DMS53 treated with DMSO at 0.1 percent for 48 hours (cell line): Measurements from ENCODE around the gene PSMG4.

Experiments
- DNase-seq: peaks from one replicate; lab custom pipeline; 2025; ENCODE audit not compliant: unreplicated experiment; lab: John Stamatoyannopoulos, UW

The PSMG4 gene, protein sequence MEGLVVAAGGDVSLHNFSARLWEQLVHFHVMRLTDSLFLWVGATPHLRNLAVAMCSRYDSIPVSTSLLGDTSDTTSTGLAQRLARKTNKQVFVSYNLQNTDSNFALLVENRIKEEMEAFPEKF

DNA sequence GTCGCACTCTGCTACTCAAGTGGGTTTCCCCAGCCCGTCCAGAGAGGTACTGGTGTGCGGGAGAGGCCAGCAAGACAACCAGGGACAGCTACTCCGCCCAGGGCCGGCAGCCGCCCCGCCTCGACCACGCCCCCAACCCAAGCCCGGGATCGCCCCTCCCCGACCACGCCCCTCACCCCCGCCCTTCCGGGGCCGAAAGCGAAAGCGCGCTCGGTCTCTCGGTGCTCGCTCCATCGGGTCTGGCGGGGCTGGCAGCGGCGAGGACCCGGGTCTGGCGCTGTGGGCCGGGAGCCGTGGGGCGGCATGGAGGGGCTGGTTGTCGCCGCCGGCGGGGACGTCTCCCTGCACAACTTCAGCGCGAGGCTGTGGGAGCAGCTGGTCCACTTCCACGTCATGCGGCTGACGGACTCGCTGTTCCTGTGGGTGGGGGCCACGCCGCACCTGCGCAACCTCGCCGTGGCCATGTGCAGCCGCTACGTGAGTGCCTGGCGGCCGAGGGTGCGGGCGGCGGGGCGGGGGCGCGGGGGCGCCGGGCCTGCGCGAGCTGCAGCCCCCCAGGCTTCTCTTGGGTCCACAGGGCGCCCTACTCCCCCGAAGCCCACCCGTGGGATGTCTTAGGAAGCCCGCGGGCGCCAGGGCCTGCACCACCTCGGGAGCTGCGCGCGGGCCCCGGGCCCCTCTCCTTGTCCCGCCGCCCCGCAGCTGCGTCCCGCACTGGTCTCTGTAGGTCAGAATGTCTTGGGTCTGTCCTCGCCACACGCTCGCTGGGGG is at the start of gene PSMG4:
Gene PSMG4 (plus strand): TSS at position 228 of the 771 bp plus-strand sequence. CDS start 76 bp downstream, at position 304.
- DNase-seq = peak; percentile 59

DNA sequence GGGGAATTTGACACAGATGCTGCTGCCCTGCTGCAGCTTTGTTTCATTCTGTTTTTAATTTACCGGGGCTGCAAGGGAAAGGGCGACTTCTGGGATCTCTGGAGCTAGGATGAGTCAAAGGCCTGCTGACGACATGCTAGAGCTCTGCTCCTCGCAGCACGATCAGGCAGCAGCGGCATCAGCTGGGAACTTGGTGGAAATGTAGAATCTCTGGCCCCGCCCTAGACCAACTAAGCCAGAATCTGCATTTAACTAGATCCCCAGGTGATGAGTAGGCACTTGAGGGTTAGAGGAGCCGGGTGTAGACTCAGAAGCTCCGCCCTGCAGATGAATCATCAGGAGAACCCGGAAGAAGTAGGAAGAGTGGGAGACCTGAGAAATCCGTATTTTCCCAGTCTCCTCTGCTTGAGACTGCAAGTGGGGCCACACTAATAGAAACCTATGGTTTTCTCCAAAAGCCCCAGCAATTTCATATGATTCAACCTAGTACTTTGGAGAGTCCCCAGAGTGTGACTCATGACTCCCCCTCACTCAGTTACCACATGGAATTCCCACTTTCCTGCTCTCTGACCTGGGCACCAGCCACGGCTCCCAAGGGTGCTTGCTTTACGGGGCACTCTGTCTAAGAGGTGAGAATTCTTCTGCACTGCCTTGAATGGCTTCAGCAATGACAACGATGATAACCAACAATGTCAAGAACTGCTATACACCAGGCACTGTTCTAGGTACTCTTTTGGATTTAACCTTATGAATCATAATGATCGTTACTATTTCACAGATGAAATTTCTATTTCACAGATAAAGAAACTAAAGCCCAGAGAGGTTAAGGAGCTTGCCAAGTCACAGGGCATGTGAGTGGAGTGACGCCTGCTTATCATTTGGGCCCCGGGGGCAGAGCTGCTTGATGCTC is 49.4 kb upstream of the PSMG4 start:
- peak; percentile 97 for DNase-seq

DNA sequence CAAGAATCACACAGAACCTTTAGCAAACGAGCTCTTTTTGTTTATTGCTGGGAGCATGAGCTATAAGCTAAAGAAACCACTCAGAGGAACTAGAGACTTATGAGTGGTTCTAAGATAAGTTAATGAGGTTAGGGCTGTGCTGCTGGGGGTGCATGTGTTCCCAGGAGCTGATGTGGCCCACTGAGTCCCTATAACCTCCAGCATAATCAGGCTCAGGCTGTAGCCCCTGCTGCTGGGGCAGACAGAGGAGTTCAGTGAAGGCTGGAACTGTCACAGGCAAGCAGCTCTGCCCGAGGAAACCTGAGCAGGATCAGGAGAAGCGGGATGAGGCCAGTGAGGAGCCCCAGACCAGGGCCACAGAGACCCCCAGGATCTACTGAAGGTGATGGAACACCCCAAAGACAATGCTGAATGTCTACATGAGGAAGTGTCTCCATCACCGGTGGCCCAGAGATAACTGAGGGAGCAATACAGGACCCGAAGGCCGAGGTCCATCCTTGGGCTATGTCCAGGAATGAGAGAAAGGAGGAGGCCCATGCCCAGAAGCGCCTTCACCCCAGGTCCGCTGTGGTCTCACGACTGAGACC is 48.6 kb upstream of the PSMG4 start:
- DNase-seq = no peak

DNA sequence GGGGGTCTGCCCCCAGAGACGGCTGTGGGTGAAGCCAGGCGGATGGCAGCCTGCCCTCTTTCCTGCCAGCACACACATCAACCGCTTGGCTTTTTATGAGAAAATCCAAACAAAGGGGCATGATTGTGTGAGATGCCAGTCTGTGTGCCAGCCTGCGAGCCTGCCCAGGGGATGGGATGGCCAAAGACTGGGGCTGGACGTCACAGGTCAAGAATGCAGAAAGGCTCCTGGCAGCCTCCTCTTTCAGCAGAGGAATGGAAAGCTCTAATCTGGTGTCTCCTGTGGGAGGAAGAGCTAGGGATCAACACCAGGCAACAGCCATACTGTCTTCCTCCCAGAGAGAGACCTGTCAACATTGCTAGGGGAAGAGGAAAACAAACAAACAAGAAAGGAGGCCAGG is 47.1 kb upstream of the PSMG4 start:
- DNase-seq = no peak

DNA sequence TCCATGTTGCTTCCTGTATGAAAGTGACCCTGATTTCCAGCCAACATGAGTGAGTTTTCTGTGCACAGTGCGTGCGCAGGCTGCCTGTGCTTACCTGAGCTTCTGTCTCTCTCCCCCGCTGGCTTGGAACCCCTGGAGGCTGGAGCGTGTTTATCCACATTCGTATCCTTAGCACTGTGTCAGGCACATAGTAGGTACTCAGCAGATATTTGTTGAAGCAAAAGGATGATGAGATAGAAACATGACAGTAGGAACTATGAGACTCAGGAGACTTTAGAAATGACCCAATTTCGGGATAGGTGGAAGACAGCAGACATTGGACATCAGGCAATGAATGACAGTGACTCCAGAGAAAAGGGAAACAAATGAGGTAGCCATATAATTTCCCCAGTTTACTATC is 46.5 kb upstream of the PSMG4 start:
- no peak for DNase-seq

DNA sequence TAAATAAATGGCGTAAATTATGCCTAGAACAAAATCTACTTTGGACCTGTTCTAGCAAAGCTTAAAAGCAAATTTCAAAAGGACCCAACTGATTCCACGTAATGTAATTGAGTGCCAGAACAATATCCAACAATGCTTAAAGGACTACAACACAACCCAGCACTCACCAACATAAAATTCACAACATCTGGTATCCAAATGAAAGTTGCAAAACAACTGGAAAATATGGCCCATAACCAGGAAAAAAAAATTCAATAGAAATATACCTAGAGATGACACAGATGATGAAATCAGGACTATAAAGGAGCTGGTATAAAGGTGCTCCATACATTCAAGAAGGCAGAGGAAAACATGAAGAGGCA is 45.4 kb upstream of the PSMG4 start:
- no peak for DNase-seq

DNA sequence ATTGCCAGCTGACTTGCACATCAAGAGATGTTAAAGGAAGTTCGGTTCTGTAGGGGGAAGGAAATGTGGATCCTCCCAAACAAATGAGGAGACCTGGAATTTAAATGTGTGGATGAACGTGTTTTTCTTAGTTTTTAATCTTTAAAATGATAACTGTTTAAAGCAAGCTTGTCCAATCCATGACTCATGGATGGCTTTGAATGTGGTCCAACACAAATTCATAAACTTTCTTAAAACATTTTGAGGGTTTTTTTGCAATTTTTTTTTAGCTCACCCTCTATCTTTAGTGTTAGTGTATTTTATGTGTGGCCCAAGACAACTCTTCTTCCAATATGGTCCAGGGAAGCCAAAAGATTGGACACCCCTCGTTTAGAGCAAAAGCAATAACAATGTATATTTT is 43.8 kb upstream of the PSMG4 start:
- no peak for DNase-seq

DNA sequence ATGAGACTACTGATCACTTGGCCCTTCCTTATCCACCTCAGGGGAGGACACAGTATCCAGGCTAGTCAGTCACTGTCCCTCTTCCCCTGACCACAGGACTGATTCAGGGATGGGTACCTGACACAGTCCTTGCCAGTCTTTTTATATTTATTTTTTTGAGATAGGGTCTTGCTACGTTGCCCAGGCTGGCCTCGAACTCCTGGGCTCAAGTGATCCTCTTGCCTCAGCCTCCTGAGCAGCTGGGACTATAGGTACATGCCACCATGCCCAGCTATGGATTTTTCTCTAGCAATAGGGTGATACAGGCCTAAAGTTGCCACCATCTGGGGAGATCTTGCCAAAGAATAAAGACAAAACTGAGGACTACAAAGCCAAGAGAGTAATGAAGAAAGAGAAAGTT is 41.5 kb upstream of the PSMG4 start:
- no peak for DNase-seq

DNA sequence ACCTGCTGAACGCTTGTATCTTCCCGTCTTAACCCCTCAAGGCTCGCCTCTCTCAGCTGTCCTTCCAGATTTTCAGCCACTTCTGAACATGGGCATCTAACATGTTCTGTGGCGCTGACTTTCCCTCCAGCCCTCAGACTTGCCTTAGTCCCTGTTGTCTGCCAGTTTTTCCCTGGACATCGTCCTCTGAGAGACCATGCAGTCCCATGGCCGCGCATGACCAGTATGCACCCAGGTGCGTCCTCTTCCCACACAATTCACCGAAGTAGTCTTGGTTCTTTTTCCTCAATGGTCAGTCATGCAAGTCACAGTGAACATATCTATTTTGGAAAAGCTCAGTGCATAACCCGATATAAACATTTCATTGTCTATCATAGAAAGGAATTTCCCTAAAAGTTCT is 40.5 kb upstream of the PSMG4 start:
- no peak for DNase-seq

DNA sequence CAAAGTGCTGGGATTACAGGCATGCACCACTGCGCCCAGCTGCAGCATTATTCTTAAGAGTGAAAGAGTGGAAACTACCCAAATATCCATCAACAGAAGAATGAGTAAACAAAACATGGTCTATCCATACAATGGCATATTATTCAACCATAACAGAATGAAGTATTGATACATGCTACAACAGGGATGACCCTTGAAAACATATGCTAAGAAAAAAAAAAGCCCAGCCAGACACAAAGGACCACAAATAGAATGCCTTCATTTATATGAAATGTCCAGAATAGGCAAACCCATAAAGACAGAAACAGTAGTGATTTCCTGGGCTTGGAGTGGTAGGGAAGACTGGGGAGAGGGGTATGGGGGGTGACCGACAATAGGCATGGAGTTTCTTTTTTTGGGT is 38.4 kb upstream of the PSMG4 start:
- no peak for DNase-seq

DNA sequence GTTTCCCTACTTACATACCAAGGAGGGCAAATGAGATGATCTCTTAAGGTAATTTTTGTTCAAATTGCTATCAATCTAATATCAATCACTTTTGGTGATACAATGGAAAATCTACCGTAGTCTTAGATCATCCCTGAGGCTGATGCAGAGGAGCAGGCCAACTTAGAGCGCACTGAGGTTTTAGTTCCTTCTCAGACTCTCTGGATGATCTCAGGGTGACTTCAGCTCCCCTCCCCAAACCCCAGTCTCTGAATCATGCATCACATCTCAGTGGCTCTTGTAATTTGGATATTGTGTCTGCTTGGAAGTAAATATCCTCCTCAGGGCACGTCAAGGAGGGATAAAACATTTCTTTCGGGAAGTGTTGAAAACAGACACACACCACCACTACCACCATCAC is 37.2 kb upstream of the PSMG4 start:
- DNase-seq = no peak

DNA sequence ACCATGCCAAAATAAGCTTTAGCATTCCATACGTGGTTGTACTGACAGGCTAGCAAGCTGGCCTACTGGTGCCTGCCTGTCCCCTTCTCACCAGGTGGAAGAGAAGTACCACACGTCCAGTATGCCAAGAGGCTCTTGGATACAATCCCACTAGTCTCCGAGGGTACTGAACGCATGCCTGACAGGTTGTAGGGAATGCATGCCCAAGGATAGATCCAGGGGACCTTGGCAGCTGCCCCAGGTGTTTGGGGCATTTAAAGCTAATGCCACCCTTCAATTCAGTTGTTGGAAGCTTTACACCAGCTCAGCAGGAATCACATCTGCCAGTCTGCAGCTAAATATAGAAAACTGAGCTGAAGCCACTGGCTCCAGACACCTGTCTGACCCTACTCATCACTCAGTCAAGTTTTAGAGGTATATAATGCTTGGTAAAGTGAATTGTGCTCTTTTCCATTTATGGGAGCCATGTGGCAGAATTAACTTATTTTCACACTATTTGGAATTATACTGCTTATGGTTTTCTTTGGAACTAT is 36.2 kb upstream of the PSMG4 start:
- DNase-seq = peak; percentile 37

DNA sequence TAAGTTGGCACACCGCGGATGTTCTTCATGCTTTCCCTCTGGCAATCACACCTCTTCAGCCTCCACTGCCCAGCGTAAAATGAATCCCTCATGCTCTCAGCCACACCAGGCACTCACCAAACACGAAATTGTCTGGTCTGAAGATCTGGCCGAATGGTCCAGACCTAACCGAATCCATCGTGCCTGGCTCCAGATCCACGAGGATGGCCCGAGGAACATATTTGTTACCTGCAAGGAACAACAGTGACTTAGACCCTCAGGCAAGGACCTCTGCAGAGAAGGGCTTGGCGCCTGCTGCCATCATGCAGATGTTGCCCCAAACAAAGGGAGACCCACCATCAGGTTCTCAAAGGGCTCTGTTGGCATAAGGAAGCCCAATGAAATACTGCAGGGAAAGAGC is 32.7 kb upstream of the PSMG4 start:
- no peak for DNase-seq

DNA sequence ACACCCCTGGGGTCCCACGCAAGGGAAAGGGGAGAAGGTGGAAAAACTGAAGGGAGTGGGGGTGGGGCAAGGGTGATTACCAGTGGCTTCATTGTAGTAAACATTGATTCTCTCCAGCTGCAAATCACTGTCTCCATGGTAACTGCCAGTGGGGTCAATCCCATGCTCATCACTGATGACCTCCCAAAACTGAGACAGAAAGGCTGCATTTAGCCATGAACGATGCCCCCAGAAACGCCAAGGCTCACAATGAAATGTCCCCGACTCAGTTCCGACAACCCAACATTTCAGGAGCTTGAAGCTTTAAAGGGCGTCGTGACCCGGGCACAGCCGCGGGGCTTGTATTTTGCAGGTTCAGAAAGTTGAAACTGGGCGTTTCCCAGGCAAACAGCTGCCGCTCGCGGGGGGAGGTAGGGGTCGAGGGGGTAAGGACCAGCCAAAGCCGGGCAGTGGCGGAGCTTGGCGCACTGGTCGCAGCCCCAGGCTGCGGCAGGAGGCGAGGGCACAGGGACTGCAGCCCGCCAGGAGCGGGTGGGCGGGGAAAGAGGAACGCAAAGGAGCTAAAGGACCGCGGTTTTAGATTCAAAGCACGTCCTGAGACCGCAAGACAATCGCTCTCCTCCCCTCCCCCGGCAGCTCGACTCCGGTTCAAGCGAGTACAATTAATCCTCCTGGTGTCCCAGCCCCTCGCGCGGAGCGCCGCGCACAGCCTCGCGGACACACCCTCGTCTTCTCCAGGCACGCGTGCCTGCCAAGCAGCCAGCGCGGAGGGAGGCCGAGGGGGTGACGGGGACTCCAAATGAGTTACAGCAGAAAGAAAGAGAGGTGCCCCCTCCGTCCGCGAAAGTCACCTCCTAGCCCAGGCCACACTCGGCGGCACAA is 32.0 kb upstream of the PSMG4 start:
- peak; percentile 19 for DNase-seq

DNA sequence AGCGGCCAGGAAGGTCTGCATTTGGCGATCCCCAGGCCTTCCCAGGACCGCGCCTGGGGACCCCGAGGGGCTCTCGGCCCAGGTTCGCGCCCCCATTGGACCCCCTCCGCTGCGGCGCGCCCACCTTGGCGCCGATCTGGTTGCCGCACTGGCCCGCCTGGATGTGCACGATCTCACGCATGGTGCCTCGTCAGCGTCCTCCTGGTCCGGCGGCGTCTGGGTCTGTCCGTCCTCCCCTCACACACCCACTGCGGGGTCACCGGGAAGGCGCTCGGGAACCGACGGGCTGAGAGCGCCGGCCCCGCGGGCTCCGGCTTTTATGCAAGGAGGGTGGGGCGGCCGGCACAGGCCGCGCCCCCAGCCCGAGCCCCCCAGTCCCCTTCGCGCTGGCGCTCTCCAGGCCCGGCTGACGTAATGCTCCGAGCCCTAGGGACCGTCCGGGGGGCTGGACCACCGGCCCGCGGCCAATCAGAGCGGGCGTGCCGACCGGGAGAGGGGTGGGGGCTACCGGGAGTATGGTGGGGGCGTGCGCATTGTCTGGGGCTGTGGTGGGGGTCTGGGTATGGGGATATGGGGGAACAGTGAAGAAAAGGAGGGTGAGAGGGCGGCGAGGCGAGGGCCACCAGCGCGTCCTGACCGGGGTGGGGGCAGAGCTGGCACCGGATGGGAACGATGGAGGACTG is 31.2 kb upstream of the PSMG4 start, which contains the start of gene TUBB2B:
Gene TUBB2B (minus strand): TSS at position 291 of the 683 bp plus-strand sequence. CDS start 110 bp downstream, at position 181.
- DNase-seq = peak; percentile 80

DNA sequence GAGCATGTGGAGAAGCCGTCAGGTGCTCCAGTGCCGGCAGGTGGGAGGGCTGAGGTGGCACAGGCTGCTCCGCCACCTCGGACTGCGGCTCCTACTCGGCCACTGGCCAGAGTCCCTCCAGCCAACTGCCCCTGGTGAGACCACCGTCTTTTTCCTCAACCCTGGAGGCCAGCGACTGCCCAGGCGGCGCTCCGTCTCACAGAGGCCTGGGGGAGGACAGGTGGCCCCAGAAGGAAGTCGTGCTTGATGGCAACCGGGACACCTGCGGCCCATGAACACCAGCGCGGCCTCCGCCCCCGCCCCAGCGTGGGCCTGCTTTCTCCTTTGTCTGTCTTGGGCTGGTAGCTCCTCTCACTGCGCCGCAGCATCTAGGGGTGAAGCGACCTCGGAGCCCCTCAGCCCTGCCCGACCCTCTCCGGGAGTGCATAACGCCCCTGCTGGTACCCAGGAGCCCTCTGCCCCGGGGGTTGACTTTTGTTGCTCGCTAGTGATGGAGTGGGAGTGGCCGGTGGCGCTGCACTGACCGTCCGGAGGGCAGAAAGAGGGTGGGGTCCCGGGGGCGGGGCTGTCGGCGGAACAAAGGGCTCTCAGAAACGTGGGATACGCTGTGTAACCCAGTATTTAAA is 30.6 kb upstream of the PSMG4 start:
- DNase-seq = peak; percentile 87

DNA sequence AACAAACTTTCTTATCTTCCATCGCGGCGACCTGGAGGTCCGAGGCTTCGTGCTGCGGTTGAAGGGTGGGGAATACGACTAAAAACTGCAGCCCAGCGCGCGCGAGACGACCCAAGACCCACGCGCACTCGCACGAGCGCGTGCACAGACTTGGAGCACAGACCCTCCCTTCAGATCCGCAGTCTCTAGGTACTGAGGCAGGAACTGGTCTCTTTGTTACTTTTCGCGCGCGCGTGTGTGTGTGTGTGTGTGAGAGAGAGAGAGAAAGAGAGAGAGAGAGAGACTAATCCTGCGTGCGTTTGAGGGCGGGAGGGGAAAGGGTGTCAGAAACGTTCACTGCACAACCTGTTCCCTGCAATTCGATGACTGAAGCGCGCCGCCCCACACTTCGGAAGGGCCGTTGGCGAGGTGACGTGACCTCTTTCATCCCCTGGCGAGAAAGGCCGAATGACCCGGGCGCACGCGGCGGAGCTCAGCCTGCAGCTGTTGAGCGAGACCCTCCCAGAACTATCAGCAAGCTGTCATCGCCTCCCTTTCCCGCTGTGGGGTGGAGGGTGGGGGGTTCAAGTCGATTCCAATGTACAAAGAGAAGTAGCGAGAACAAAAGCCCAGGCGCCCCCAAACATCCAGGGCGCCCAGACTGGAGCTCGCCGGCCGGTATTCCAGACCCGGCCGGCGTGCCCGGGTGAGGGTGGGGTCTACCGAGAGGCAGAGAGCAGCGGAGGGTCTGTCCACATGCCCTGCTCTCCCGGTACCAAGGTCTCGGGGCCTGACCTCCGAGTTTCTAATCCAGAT is 29.8 kb upstream of the PSMG4 start:
- peak; percentile 69 for DNase-seq

DNA sequence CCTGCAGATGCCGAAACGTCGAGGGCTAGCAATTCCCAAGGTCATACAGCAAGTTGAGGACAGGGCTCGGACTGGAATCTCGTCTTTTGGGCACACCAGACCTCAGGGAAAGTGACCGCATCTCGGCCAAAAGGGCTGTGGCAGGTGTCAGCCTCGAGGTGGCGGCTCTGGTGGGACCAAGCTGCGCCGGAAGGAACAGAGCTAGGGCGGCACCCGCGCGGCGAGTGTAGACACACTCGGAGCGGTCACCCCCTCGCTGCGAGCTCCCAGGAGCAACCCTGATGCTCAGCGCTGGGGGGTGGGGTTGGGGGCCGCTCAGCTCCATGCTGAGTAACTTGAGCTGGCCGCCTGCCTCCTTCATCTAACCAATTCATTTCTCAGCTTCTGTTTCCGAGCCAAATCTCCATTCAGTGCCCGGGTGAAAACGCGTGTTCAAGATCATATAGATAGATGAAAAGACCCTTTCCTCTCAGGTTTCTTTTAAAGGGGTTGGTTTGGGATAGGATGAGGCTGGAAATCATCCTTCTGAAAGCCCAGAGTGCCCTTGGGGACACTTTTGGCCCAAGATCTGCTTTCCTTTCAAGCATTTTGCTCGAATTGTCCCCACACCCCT is 29.1 kb upstream of the PSMG4 start:
- DNase-seq = peak; percentile 64
